H9 (cell line): Measurements from ENCODE around the gene SEPTIN12. TPM values are rescaled to one million over a fixed set of nuclear protein-coding genes. Genes with fewer than 3 reads are reported as not detected.

Experiments
- DNase-seq: peaks from one replicate; pipeline ENCODE4 v3.0.0-alpha.2; 2017
- H2AFZ ChIP-seq: one replicate; pipeline ENCODE4 v1.6.1; 2013; ENCODE audit warnings: mild to moderate bottlenecking, low read length, control low read depth, moderate library complexity
- H2AK5ac ChIP-seq: 2 replicates; pipeline ENCODE4 v1.6.1; 2013; ENCODE audit warnings: low read length, control low read depth, mixed read lengths; ENCODE audit not compliant: insufficient read length
- H2BK120ac ChIP-seq: one replicate; pipeline ENCODE4 v1.6.1; 2013; ENCODE audit warnings: low read depth, mild to moderate bottlenecking, low read length, control low read depth, inconsistent platforms; ENCODE audit not compliant: poor library complexity, severe bottlenecking
- H2BK12ac ChIP-seq: 2 replicates; pipeline ENCODE4 v1.6.1; 2013; ENCODE audit warnings: low read length, control low read depth, mixed read lengths, low read depth; ENCODE audit not compliant: insufficient read length
- H2BK15ac ChIP-seq: 2 replicates; pipeline ENCODE4 v1.6.1; 2013; ENCODE audit warnings: low read depth, low read length, control low read depth
- H2BK20ac ChIP-seq: one replicate; pipeline ENCODE4 v1.6.1; 2013; ENCODE audit warnings: low read depth, mild to moderate bottlenecking, low read length, control low read depth, inconsistent platforms; ENCODE audit not compliant: poor library complexity, severe bottlenecking
- H2BK5ac ChIP-seq: 2 replicates; pipeline ENCODE4 v1.6.1; 2013; ENCODE audit warnings: low read length, control low read depth, mixed read lengths; ENCODE audit not compliant: insufficient read length
- H3K14ac ChIP-seq: 2 replicates; pipeline ENCODE4 v1.6.1; 2013; ENCODE audit warnings: low read length, control low read depth; ENCODE audit not compliant: insufficient read depth
- H3K18ac ChIP-seq: 2 replicates; pipeline ENCODE4 v1.6.1; 2013; ENCODE audit warnings: low read depth, mild to moderate bottlenecking, mixed read lengths, low read length, control low read depth; ENCODE audit not compliant: insufficient read length
- H3K23ac ChIP-seq: 2 replicates; pipeline ENCODE4 v1.6.1; 2013; ENCODE audit warnings: low read length, control low read depth, mixed read lengths, low read depth; ENCODE audit not compliant: insufficient read length
- H3K23me2 ChIP-seq: 2 replicates; pipeline ENCODE4 v1.6.1; 2013; ENCODE audit warnings: low read depth, mild to moderate bottlenecking, mixed read lengths, low read length, control low read depth; ENCODE audit not compliant: insufficient read length, poor library complexity, severe bottlenecking
- H3K27ac ChIP-seq: 2 replicates; pipeline ENCODE4 v1.5.1; 2013; ENCODE audit warnings: low read length, control low read depth, mixed read lengths, low read depth; ENCODE audit not compliant: insufficient read length
- H3K27me3 ChIP-seq: 2 replicates; pipeline ENCODE4 v1.6.1; 2013; ENCODE audit warnings: low read length, control low read depth, inconsistent platforms; ENCODE audit not compliant: insufficient read depth
- H3K4ac ChIP-seq: 2 replicates; pipeline ENCODE4 v1.6.1; 2013; ENCODE audit warnings: low read depth, mild to moderate bottlenecking, control low read depth, inconsistent platforms, low read length, moderate library complexity
- H3K4me1 ChIP-seq: 2 replicates; pipeline ENCODE4 v1.6.1; 2013; ENCODE audit warnings: low read length, control low read depth, inconsistent platforms; ENCODE audit not compliant: insufficient read depth
- H3K4me2 ChIP-seq: 2 replicates; pipeline ENCODE4 v1.6.1; 2013; ENCODE audit warnings: low read length, control low read depth, mixed read lengths; ENCODE audit not compliant: insufficient read length, insufficient read depth
- H3K56ac ChIP-seq: 2 replicates; pipeline ENCODE4 v1.6.1; 2013; ENCODE audit warnings: low read depth, mild to moderate bottlenecking, mixed read lengths, low read length, control low read depth; ENCODE audit not compliant: insufficient read length
- H3K79me1 ChIP-seq: 2 replicates; pipeline ENCODE4 v1.6.1; 2013; ENCODE audit warnings: low read depth, mild to moderate bottlenecking, moderate library complexity, low read length, control low read depth, inconsistent platforms; ENCODE audit not compliant: insufficient read depth, poor library complexity, severe bottlenecking
- H3K79me2 ChIP-seq: 2 replicates; pipeline ENCODE4 v1.6.1; 2013; ENCODE audit warnings: low read length, control low read depth, inconsistent platforms; ENCODE audit not compliant: insufficient read depth
- H3K9ac ChIP-seq: 2 replicates; pipeline ENCODE4 v1.6.1; 2013; ENCODE audit warnings: low read length, control low read depth, mixed read lengths; ENCODE audit not compliant: insufficient read length; ENCODE audit errors: extremely low read depth
- H3K9me3 ChIP-seq: one replicate; pipeline ENCODE4 v1.6.1; 2013; ENCODE audit warnings: low read depth, low read length, inconsistent platforms; ENCODE audit not compliant: control insufficient read depth
- H3T11ph ChIP-seq: one replicate; pipeline ENCODE4 v1.6.1; 2013; ENCODE audit warnings: mild to moderate bottlenecking, low read length, control low read depth, inconsistent platforms
- H4K20me1 ChIP-seq: one replicate; pipeline ENCODE4 v1.6.1; 2013; ENCODE audit not compliant: control insufficient read depth, insufficient read length, insufficient read depth
- H4K5ac ChIP-seq: 2 replicates; pipeline ENCODE4 v1.6.1; 2013; ENCODE audit warnings: low read depth, mild to moderate bottlenecking, mixed read lengths, low read length, control low read depth; ENCODE audit not compliant: insufficient read length
- H4K8ac ChIP-seq: replicated peaks from 2 replicates; pipeline ENCODE4 v1.6.1; 2013; ENCODE audit warnings: low read length, control low read depth, mixed read lengths, low read depth; ENCODE audit not compliant: insufficient read length
- H4K91ac ChIP-seq: 2 replicates; pipeline ENCODE4 v1.6.1; 2013; ENCODE audit warnings: low read depth, mild to moderate bottlenecking, moderate library complexity, mixed read lengths, low read length, control low read depth; ENCODE audit not compliant: insufficient read length
- H3K27ac Mint-ChIP-seq, 3 experiments: 2 replicates in 2 of 3; 3 replicates in 1 of 3; pipeline ENCODE4 v1.8.0; 2020 to 2021; ENCODE audit warnings: mixed read lengths in 3 of 3, mild to moderate bottlenecking in 1 of 3, moderate library complexity in 1 of 3
- H3K27me3 Mint-ChIP-seq: 2 replicates; pipeline ENCODE4 v1.8.0; 2021; ENCODE audit warnings: low read depth, mild to moderate bottlenecking, moderate library complexity, mixed read lengths
- H3K36me3 Mint-ChIP-seq, 3 experiments: 2 replicates in 2 of 3; 3 replicates in 1 of 3; pipeline ENCODE4 v1.8.0; 2020 to 2021; ENCODE audit warnings: low read depth in 3 of 3, mixed read lengths in 3 of 3; ENCODE audit not compliant: insufficient read depth in 1 of 3
- H3K4me1 Mint-ChIP-seq, 2 experiments: 2 replicates each; pipeline ENCODE4 v1.8.0; 2020; ENCODE audit warnings: mixed read lengths in 2 of 2
- H3K4me3 Mint-ChIP-seq, 2 experiments: 2 replicates in 1 of 2; 3 replicates in 1 of 2; pipeline ENCODE4 v1.8.0; 2020 to 2021; ENCODE audit warnings: mild to moderate bottlenecking in 2 of 2, mixed read lengths in 2 of 2, moderate library complexity in 1 of 2
- H3K9me3 Mint-ChIP-seq, 2 experiments: 2 replicates in 1 of 2; 3 replicates in 1 of 2; pipeline ENCODE4 v1.8.0; 2020; ENCODE audit warnings: mild to moderate bottlenecking in 2 of 2, mixed read lengths in 2 of 2, moderate library complexity in 1 of 2
- WGBS: extraction: QIAGEN DNeasy Blood & Tissue Kit; methylation state at CpG from one replicate; pipeline ENCODE4 v1.1.7; 2013; ENCODE audit warnings: missing lambda C conversion rate, low lambda C conversion rate, mixed read lengths; ENCODE audit not compliant: insufficient read length; ENCODE audit errors: extremely low coverage; 5-methylcytosine and 5-hydroxymethylcytosine counted together
- total RNA-seq: library from RNA; stranded (reverse); gene quantifications from 2 replicates; pipeline ENCODE4 v1.2.1, GENCODE V29; 2021
- TF ChIP-seq, protein P1 (sequence below): fragments of 200-600 bp; sonication (generic); conservative IDR thresholded peaks from 3 replicates; pipeline ENCODE4 v1.8.0; 2021; ENCODE audit warnings: antibody characterized with exemption, mild to moderate bottlenecking

SEPTIN12 gene
- total RNA-seq, 1 experiment from 2014 or later, result 0.48 TPM

DNA sequence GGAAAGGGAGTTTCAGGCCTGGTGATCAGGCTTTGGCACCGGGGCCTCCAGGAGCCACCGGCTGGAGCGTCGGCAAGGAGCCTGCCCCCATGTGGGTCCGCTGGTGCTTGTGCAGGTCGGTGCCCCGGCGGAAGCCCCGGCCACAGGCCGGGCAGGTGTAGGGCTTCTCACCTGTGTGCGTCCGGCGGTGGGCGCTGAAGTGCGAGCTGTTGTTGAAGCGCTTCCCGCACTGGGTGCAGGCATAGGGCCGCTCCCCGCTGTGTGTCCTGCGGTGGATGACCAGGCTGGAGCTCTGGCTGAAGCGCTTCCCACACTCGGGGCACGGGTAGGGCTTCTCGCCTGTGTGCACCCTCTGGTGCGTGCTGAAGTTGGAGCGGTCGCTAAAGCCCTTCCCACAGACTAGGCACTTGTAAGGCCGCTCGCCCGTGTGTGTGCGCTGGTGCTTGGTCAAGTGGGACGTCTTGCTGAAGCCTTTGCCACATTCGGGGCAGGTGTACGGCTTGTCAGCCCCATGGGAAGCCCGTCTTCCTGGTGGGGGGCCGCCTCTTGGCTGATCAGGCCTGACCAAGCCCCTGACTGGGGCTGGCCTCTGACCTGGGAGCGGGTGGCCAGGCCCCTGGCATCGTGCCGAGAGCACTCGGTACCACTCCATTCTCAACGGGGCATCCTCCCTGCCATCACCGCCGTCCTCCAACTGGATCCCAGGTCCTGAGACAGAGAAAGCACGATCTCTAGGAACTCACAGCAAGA lies 35.6 kb downstream of the SEPTIN12 start:
- Histone ChIP-seq H3K4ac (no peak overlapping the region), H3K27me3 (no peaks in the 10 kb centered on the region), H3K9me3 (no peaks in the 10 kb centered on the region), H3K79me2 (no peaks in the 10 kb centered on the region), H4K5ac (no peak overlapping the region), H3T11ph (no peak overlapping the region), H2AFZ (no peak overlapping the region), H3K23ac (no peak overlapping the region), H2BK5ac (no peak overlapping the region), H3K18ac (no peak overlapping the region), H3K4me1 (no peaks in the 10 kb centered on the region), H3K56ac (no peak overlapping the region), H2BK12ac (no peak overlapping the region), H4K20me1 (no peaks in the 10 kb centered on the region), H3K27ac (no peak overlapping the region), H2BK20ac (no peak overlapping the region), H2AK5ac (no peak overlapping the region), H3K79me1 (no peaks in the 10 kb centered on the region), H4K91ac (no peak overlapping the region), H3K14ac (no peak overlapping the region), H3K9ac (no peak overlapping the region), H2BK15ac (no peak overlapping the region), H4K8ac (no peak overlapping the region), H3K23me2 (no peaks in the 10 kb centered on the region), H2BK120ac (no peak overlapping the region), H3K4me2 (no peak overlapping the region)
- no peak for DNase-seq
- no CpG with 5 or more reads among the region's 44 CpGs for WGBS
- Mint-ChIP-seq H3K4me1 (no peaks in the 10 kb centered on the region), H3K27ac (no peak overlapping the region), H3K4me3 (no peak overlapping the region), H3K36me3 (peaks cover 29 to 52% (median 49%) of the 10 kb centered on the region in 3 experiments), H3K27me3 (no peaks in the 10 kb centered on the region), H3K9me3 (peaks cover 7 to 9% of the 10 kb centered on the region in 2 experiments; a peak in 3 of 5 replicates)
- TF ChIP-seq, protein P1, sequence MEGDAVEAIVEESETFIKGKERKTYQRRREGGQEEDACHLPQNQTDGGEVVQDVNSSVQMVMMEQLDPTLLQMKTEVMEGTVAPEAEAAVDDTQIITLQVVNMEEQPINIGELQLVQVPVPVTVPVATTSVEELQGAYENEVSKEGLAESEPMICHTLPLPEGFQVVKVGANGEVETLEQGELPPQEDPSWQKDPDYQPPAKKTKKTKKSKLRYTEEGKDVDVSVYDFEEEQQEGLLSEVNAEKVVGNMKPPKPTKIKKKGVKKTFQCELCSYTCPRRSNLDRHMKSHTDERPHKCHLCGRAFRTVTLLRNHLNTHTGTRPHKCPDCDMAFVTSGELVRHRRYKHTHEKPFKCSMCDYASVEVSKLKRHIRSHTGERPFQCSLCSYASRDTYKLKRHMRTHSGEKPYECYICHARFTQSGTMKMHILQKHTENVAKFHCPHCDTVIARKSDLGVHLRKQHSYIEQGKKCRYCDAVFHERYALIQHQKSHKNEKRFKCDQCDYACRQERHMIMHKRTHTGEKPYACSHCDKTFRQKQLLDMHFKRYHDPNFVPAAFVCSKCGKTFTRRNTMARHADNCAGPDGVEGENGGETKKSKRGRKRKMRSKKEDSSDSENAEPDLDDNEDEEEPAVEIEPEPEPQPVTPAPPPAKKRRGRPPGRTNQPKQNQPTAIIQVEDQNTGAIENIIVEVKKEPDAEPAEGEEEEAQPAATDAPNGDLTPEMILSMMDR, result no peak
